Measurements from ENCODE around the gene GUCY1A1.

GRCh38 chr4:155666344-155667221 is at the start of gene GUCY1A1:
- TF ChIP-seq CTCF (IDR thresholded peaks at IDR 0.05) (no peak), POLR2A (IDR thresholded peaks at IDR 0.05) (no peak)

Data from right lobe of liver (tissue), 4 donors.